ENCODE data around the gene DNAH11.
A peak's percentile ranks its signal among the peaks of the same experiment; 100 is the strongest.
"Not testable (repeated sequence)": the region's sequence is repeated elsewhere in the genome, so short reads cannot be mapped to it uniquely, and the experiment has no call there.

DNAH11 gene

DNA sequence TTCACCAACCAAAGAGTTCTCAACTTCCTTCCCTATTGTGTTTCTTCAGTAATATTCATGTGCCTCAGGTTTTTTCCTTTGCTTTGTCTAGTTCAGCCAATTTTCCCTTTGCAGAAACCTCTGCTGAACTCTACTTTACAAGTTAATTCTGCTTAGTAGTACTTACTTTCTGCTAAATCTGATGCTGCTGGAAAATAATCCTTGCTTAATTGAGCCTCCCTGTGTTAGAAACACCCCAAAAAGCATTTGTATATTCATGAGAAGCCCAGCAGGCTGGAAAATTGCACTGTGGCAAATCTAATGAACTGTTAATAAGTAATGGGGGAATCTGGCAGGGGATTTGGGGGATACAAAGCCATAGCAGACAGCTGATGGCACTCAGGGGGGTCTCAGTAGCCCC is 324.4 kb downstream of the DNAH11 start:
- no peaks in the 10 kb centered on the region for H3K27me3 Mint-ChIP-seq
- no peaks in the 10 kb centered on the region for H3K4me1 Mint-ChIP-seq
- H3K27ac Mint-ChIP-seq, result no peak overlapping the region
- H3K4me3 Mint-ChIP-seq, result no peak overlapping the region
- ATAC-seq, result no peak
- no peak for DNase-seq
- H3K9me3 Mint-ChIP-seq, result no peaks in the 10 kb centered on the region
- H3K36me3 Mint-ChIP-seq (ENCODE audit: low read depth), result peaks cover 2% of the 10 kb centered on the region

DNA sequence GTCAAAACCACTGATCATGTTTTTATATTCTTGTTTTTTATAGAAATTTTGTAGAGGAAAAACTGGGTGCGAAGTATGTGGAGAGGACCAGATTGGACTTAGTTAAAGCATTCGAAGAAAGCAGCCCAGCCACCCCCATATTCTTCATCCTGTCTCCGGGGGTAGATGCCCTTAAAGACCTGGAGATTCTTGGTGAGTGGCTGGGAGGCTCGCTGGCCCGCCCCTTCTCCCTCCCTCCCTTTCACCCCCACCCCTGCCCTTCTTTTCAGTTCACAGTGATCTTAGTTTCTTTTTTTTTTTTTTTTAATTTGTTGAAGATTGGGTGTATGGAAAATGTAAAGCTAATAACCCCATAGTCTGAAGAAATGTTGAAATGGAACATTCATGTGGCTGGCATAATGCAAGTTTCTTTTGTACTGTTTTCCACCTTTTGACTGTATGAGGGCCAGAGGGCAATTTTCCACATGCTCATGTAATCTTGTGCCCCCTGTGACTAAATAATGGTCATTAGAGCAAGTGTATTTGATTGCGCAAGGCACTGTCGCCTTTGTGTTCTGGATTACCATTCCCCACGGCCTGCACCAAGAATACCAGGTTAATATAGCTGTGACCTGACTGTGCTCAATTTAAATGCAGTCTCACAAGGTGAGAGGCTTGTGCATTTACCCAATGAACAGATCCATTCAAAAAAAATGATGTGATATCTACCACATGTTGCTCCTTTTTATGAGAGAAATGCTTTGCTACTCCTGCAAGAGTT is 325.2 kb downstream of the DNAH11 start:
- DNase-seq, result no peak
- H3K27me3 Mint-ChIP-seq, result no peaks in the 10 kb centered on the region
- ATAC-seq, result no peak
- H3K36me3 Mint-ChIP-seq (ENCODE audit: low read depth), result peaks cover 2% of the 10 kb centered on the region
- H3K4me3 Mint-ChIP-seq, result no peak overlapping the region
- H3K27ac Mint-ChIP-seq, result no peak overlapping the region
- no peaks in the 10 kb centered on the region for H3K4me1 Mint-ChIP-seq
- H3K9me3 Mint-ChIP-seq, result no peaks in the 10 kb centered on the region

- H3K9me3 Mint-ChIP-seq, result no peaks in the 10 kb centered on the region
- DNase-seq, result no peak
- no peaks in the 10 kb centered on the region for H3K27me3 Mint-ChIP-seq
- H3K27ac Mint-ChIP-seq, result no peak overlapping the region
- no peaks in the 10 kb centered on the region for H3K4me1 Mint-ChIP-seq
- peaks cover 5% of the 10 kb centered on the region for H3K36me3 Mint-ChIP-seq (ENCODE audit: low read depth)
- H3K4me3 Mint-ChIP-seq, result no peak overlapping the region
- ATAC-seq, result no peak
These were observed 325.7 kb downstream of the DNAH11 start for GRCh38 chr7:21868576-21868850.

DNA sequence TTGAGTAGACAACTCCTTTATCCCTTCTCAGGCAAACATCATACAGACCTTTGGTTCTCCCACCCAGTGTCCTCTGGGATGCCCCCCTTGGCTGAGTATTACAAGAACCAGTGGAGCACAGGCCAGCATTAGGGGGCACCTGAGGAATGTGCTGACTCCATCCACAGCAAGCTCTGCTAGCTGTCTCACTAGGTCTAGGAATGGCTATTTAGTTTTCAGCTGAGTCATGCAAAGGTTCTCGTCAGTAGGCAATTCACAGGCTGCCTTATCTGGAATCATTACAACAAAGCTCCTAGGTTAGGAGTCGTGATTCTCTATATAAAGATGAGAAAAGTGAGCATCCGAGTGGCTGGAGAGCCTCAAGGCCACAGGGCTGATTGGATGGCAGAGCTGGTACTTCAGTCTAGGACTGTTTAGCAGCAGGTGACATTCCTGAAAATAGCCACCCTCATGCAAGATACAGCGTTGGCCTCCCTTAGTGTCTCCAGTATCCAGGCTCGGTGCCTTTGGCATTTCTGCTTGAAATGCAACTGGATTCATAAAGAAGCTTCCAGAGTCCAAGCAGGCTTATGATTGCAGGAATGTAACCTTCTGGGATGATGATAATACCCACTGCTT is 327.1 kb downstream of the DNAH11 start:
- H3K27me3 Mint-ChIP-seq, result no peaks in the 10 kb centered on the region

DNA sequence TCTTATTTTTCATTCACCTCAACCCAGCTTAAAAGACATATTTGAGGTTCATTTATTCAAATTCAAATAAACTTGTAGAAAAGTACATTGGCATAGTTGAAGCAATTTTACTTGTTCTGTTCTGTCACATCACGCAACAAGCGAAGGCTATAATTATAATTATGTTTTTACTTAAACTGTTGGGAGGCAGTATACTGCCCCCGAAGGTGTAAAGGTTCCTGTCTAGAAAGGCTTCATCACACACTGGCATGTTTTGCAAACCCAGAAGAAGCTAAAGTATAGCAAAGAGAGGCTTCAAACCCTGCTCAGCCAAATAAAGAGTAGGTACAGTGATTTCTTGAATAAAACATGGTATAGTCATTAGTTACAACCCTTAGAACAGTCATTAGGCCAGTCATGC is 340.2 kb downstream of the DNAH11 start:
- no peaks in the 10 kb centered on the region for H3K9me3 Mint-ChIP-seq
- no peaks in the 10 kb centered on the region for H3K36me3 Mint-ChIP-seq (ENCODE audit: low read depth)
- H3K4me3 Mint-ChIP-seq, result no peak overlapping the region
- no peaks in the 10 kb centered on the region for H3K4me1 Mint-ChIP-seq
- no peaks in the 10 kb centered on the region for H3K27me3 Mint-ChIP-seq
- no peak overlapping the region for H3K27ac Mint-ChIP-seq
- DNase-seq, result no peak
- ATAC-seq, result no peak

More for the DNA sequence above, 327.1 kb downstream of the DNAH11 start:
- Mint-ChIP-seq H3K27ac (no peak overlapping the region), H3K4me3 (no peak overlapping the region), H3K9me3 (no peaks in the 10 kb centered on the region), H3K4me1 (no peaks in the 10 kb centered on the region), H3K36me3 (ENCODE audit: low read depth) (peaks cover 5% of the 10 kb centered on the region)
- ATAC-seq (no peak), DNase-seq (no peak)

- H3K4me1 Mint-ChIP-seq; H3K36me3 Mint-ChIP-seq (ENCODE audit: low read depth); H3K9me3 Mint-ChIP-seq; ATAC-seq; H3K27me3 Mint-ChIP-seq; H3K4me3 Mint-ChIP-seq; H3K27ac Mint-ChIP-seq; DNase-seq: not testable (repeated sequence)
These were observed 340.7 kb downstream of the DNAH11 start for GRCh38 chr7:21883501-21883900.

DNA sequence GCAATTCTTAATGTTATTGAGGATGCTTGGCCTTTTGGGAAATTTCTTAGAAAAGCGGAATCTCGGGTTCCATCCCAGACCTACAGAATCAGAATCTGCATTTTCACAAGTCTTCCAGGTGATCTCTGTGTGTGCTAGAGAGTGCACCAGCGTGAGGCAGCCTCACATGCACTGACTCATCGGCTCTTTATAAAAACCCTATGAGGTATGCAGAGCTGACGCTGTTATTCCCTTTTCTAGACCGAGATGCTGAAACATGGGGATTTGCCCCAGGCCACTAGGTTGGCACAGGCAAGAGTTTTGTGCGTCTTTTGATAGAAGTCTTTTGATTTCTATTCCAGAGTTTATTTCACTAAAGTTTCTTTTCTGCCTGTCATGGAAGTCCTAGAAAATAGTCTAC is 341.7 kb downstream of the DNAH11 start:
- Mint-ChIP-seq H3K36me3 (ENCODE audit: low read depth) (no peaks in the 10 kb centered on the region), H3K9me3 (no peaks in the 10 kb centered on the region), H3K4me1 (no peaks in the 10 kb centered on the region), H3K27ac (no peak overlapping the region), H3K4me3 (no peak overlapping the region), H3K27me3 (no peaks in the 10 kb centered on the region)
- ATAC-seq (no peak), DNase-seq (no peak)

DNA sequence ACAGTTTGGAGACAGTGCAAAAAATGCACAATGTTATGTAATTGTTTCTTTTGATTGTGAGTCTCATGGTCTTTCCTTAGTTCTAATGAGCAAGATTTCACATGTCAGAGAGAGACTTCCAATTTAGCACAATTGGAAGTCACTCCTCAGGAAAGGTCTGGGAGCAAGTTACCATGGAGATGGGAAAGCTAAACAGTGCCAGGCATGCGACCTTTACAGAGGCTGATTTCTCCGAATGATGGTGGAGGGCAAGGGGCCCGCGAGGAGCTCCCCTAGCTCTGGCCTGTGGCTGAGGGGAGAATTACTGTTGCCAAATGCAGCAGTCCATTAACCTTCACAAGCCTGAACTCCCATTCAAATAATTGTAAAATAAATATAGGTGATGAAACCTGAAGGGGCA is 343.6 kb downstream of the DNAH11 start:
- DNase-seq (no peak), ATAC-seq (no peak)
- Mint-ChIP-seq H3K27me3 (no peaks in the 10 kb centered on the region), H3K4me3 (no peak overlapping the region), H3K36me3 (ENCODE audit: low read depth) (no peaks in the 10 kb centered on the region), H3K27ac (no peak overlapping the region), H3K4me1 (no peaks in the 10 kb centered on the region), H3K9me3 (no peaks in the 10 kb centered on the region)

DNA sequence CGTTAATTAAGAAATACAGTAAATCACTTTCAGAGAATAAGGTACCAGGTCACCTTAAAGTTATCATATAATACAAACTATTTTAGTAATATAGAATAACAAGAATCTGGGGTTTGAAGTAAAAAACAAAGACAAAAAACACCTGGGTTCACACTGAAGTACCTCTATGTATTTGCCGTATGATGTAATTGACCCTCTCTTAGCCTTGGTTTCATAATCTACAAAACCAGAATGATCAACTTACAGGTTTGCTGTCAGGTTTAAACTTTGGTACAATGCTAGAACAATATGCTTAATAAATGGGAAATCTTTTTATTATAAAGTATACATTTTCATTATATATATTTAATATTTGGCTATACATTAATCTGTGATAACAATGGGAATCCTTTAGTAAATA is 344.5 kb downstream of the DNAH11 start:
- no peaks in the 10 kb centered on the region for H3K27me3 Mint-ChIP-seq
- H3K9me3 Mint-ChIP-seq, result no peaks in the 10 kb centered on the region
- ATAC-seq, result no peak
- H3K27ac Mint-ChIP-seq, result no peak overlapping the region
- no peaks in the 10 kb centered on the region for H3K36me3 Mint-ChIP-seq (ENCODE audit: low read depth)
- no peak for DNase-seq
- no peak overlapping the region for H3K4me3 Mint-ChIP-seq
- H3K4me1 Mint-ChIP-seq, result no peaks in the 10 kb centered on the region

- Mint-ChIP-seq H3K4me1 (no peaks in the 10 kb centered on the region), H3K9me3 (no peaks in the 10 kb centered on the region), H3K27ac (no peak overlapping the region), H3K27me3 (no peaks in the 10 kb centered on the region), H3K4me3 (no peak overlapping the region), H3K36me3 (ENCODE audit: low read depth) (no peaks in the 10 kb centered on the region)
- no peak for DNase-seq
- ATAC-seq, result no peak
These were observed 344.9 kb downstream of the DNAH11 start for GRCh38 chr7:21887779-21888178.

- Mint-ChIP-seq H3K4me1 (no peaks in the 10 kb centered on the region), H3K27me3 (no peaks in the 10 kb centered on the region), H3K9me3 (peaks cover 4% of the 10 kb centered on the region), H3K36me3 (ENCODE audit: low read depth) (peaks cover 13% of the 10 kb centered on the region), H3K4me3 (no peak overlapping the region), H3K27ac (no peak overlapping the region)
- DNase-seq (no peak), ATAC-seq (no peak)
These were observed 348.5 kb downstream of the DNAH11 start for GRCh38 chr7:21891291-21891690.

GRCh38 chr7:21893401-21893800 is 350.6 kb downstream of the DNAH11 start:
- Mint-ChIP-seq H3K27me3 (no peaks in the 10 kb centered on the region), H3K4me1 (peaks cover 12% of the 10 kb centered on the region), H3K9me3 (peaks cover 9% of the 10 kb centered on the region), H3K4me3 (no peak overlapping the region), H3K36me3 (ENCODE audit: low read depth) (peaks cover 27% of the 10 kb centered on the region), H3K27ac (no peak overlapping the region)
- DNase-seq (no peak), ATAC-seq (no peak)

GRCh38 chr7:21898265-21898930 is 355.6 kb downstream of the DNAH11 start:
- Mint-ChIP-seq H3K27ac (peak overlapping the region; percentile 81), H3K4me3 (peak overlapping the region; percentile 15), H3K36me3 (ENCODE audit: low read depth) (peaks cover 70% of the 10 kb centered on the region), H3K4me1 (peaks cover 23% of the 10 kb centered on the region), H3K9me3 (peaks cover 9% of the 10 kb centered on the region), H3K27me3 (no peaks in the 10 kb centered on the region)
- peak; percentile 49 for ATAC-seq
- DNase-seq, result no peak

GRCh38 chr7:21902240-21902639 is 359.4 kb downstream of the DNAH11 start:
- peaks cover 6% of the 10 kb centered on the region for H3K9me3 Mint-ChIP-seq
- H3K4me1 Mint-ChIP-seq, result peaks cover 20% of the 10 kb centered on the region
- ATAC-seq, result no peak
- no peak overlapping the region for H3K27ac Mint-ChIP-seq
- no peaks in the 10 kb centered on the region for H3K27me3 Mint-ChIP-seq
- H3K36me3 Mint-ChIP-seq (ENCODE audit: low read depth), result peaks cover 79% of the 10 kb centered on the region
- no peak overlapping the region for H3K4me3 Mint-ChIP-seq
- no peak for DNase-seq

DNA sequence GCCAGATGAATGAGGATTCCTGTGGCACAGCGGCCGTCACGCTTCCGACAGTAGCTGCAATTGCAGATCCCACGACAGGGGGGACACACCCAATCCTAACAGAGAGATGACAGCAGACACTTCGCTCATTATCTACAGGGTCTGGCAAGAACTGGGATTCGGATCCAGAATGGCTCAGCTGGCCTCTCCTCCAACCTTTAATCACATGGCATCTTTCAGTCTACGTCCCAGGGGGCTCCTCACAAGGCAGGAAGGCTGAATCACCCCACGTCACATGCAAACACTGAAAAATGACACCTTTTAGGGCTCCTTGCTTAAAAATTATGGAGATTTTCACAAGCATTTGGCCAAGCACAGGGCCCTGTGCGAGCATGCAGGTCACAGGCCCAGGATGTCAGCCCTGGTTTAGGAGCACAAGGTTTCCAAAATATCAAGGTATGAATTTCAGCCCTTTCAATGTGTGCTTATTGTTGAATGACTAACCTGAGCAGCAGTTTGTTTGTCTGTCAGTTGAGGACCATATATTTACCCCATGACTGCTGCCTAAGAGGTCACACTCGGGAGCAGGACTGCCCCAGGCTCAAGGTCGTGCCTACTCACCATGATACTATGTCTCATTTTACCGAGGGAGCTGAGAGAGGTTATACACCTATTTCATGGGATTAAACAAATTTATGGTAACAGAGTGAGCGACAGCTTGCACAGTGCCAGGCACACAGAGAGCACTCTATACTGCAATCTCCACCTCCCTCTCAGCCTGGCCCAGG is 360.4 kb downstream of the DNAH11 start:
- no peaks in the 10 kb centered on the region for H3K27me3 Mint-ChIP-seq
- DNase-seq (no peak), ATAC-seq (no peak)
- peaks cover 12% of the 10 kb centered on the region for H3K4me1 Mint-ChIP-seq
- H3K9me3 Mint-ChIP-seq, result no peaks in the 10 kb centered on the region
- H3K36me3 Mint-ChIP-seq (ENCODE audit: low read depth), result peaks cover 73% of the 10 kb centered on the region
- no peak overlapping the region for H3K4me3 Mint-ChIP-seq
- no peak overlapping the region for H3K27ac Mint-ChIP-seq
